ENCODE measurements around the gene AP4E1.
A peak's percentile ranks its signal among the peaks of the same experiment; 100 is the strongest.

AP4E1 gene

DNA sequence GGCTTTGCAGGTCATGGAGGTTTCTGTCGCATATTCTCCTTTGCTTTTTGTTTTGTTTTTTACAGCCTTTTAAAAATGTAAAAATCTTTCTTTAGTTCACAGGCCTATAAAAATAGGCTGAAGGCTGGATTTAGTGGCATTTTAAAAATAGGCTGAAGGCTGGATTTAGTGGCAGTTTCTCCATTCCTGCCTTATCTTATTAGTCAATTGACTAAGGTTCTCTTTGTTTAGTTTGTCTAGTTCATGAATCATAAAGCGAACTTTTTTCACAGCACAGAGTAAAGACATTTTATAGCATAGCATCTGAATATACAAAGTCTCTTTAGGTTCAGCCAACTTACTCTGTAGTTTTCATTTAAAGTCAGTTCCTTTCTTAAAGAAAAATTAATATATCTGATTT lies 31.4 kb downstream of the AP4E1 start:
- Histone ChIP-seq H3K36me3 (ENCODE audit: control insufficient read depth in 2 of 2, insufficient read depth in 1 of 2, low read length in 2 of 2) (peaks cover 0 to 9% of the 10 kb centered on the region in 2 experiments; a peak in 1 of 3 replicates), H3K4me1 (ENCODE audit: control insufficient read depth, insufficient read depth, low read length) (peaks cover 6% of the 10 kb centered on the region), H3K27ac (ENCODE audit: extremely low read depth, low read depth, low read length) (no peak overlapping the region), H3K9me3 (ENCODE audit: control insufficient read depth, insufficient read depth, low read depth, low read length) (no peaks in the 10 kb centered on the region), H3K4me3 (ENCODE audit: low read depth, low read length) (no peak overlapping the region)
- TF ChIP-seq, protein P1, sequence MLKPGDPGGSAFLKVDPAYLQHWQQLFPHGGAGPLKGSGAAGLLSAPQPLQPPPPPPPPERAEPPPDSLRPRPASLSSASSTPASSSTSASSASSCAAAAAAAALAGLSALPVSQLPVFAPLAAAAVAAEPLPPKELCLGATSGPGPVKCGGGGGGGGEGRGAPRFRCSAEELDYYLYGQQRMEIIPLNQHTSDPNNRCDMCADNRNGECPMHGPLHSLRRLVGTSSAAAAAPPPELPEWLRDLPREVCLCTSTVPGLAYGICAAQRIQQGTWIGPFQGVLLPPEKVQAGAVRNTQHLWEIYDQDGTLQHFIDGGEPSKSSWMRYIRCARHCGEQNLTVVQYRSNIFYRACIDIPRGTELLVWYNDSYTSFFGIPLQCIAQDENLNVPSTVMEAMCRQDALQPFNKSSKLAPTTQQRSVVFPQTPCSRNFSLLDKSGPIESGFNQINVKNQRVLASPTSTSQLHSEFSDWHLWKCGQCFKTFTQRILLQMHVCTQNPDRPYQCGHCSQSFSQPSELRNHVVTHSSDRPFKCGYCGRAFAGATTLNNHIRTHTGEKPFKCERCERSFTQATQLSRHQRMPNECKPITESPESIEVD (tag by site-specific recombination; IDR thresholded peaks at IDR 0.05): peak; percentile 42
- TF ChIP-seq ZNF341 (tag by site-specific recombination; IDR thresholded peaks at IDR 0.05; ENCODE audit: low read depth): no peak
- CTCF ChIA-PET: interaction anchor here (0.8 kb wide), 1 partner anchor 193 kb away, joined by 3 read pairs; no protein-coding TSS in a partner anchor
- POLR2A ChIA-PET: no interaction called here

DNA sequence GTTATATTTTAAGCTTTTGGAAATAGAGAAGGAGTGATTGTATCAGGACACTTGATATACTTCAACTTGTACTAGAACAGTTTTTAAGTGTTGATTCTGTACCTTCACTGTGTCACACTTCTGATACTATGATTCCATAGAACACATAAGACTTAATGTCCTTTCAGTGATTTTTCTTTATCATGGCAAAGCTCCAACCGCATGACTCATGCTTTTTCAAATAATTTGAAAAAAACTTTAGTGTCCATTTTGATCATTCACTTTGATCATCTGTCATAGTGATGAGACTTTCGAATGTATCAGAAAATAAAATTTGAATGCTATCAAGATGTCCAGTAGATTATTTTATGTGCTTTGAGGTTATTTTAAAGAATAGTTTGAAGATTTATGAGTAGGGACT lies 32.0 kb downstream of the AP4E1 start:
- H3K4me3 ChIP-seq (ENCODE audit: low read depth, low read length): no peak overlapping the region
- ChIA-PET POLR2A (no interaction called here), CTCF (no interaction called here)
- H3K27ac ChIP-seq (ENCODE audit: extremely low read depth, low read depth, low read length): no peak overlapping the region
- H3K4me1 ChIP-seq (ENCODE audit: control insufficient read depth, insufficient read depth, low read length): peaks cover 6% of the 10 kb centered on the region
- peaks cover 0 to 11% of the 10 kb centered on the region in 2 experiments; a peak in 1 of 3 replicates for H3K36me3 ChIP-seq (ENCODE audit: control insufficient read depth in 2 of 2, insufficient read depth in 1 of 2, low read length in 2 of 2)
- TF ChIP-seq, protein P2, sequence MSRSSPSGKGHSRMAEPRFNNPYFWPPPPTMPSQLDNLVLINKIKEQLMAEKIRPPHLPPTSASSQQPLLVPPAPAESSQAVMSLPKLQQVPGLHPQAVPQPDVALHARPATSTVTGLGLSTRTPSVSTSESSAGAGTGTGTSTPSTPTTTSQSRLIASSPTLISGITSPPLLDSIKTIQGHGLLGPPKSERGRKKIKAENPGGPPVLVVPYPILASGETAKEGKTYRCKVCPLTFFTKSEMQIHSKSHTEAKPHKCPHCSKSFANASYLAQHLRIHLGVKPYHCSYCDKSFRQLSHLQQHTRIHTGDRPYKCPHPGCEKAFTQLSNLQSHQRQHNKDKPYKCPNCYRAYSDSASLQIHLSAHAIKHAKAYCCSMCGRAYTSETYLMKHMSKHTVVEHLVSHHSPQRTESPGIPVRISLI (tag by site-specific recombination; IDR thresholded peaks at IDR 0.05): no peak
- TF ChIP-seq, protein P1 (tag by site-specific recombination; IDR thresholded peaks at IDR 0.05): 0 out of 2 replicates have a peak, but pooled peaks have one; percentile 8
- H3K9me3 ChIP-seq (ENCODE audit: control insufficient read depth, insufficient read depth, low read depth, low read length): no peaks in the 10 kb centered on the region

DNA sequence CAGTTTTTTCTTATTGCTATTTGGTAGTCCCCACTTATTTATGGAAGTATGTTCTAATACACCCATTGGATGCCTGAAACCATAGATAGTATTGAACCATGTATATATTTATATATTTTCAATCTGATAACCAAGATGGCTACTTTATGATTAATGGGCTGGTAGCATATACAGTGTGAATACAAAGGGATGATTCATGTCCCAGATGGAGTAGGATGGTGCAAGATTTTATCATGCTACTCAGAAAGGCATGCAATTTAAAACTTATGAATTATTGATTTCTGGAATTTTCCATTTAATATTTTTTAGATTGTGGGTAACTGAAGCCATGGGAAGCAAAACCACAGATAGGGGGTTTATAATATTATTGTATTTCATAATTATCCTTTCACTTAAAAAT lies 35.2 kb downstream of the AP4E1 start:
- no peak overlapping the region for H3K27ac ChIP-seq (ENCODE audit: extremely low read depth, low read depth, low read length)
- H3K4me3 ChIP-seq (ENCODE audit: low read depth, low read length): no peak overlapping the region
- ChIA-PET POLR2A (no interaction called here), CTCF (no interaction called here)
- H3K9me3 ChIP-seq (ENCODE audit: control insufficient read depth, insufficient read depth, low read depth, low read length): no peaks in the 10 kb centered on the region
- peaks cover 0 to 11% of the 10 kb centered on the region in 2 experiments; a peak in 1 of 3 replicates for H3K36me3 ChIP-seq (ENCODE audit: control insufficient read depth in 2 of 2, insufficient read depth in 1 of 2, low read length in 2 of 2)
- H3K4me1 ChIP-seq (ENCODE audit: control insufficient read depth, insufficient read depth, low read length): peaks cover 6% of the 10 kb centered on the region
- TF ChIP-seq ZNF776 (tag by site-specific recombination; IDR thresholded peaks at IDR 0.05; ENCODE audit: borderline replicate concordance): no peak
- TF ChIP-seq ZNF544 (tag by site-specific recombination; IDR thresholded peaks at IDR 0.05): no peak
- TF ChIP-seq SP7 (tag by site-specific recombination; IDR thresholded peaks at IDR 0.05): no peak
- TF ChIP-seq ZNF114 (tag by site-specific recombination; IDR thresholded peaks at IDR 0.05): no peak
- TF ChIP-seq ZNF416 (tag by site-specific recombination; IDR thresholded peaks at IDR 0.05): no peak
- TF ChIP-seq MEIS1 (CRISPR knock-in tag; IDR thresholded peaks at IDR 0.05; ENCODE audit: borderline replicate concordance): no peak
- TF ChIP-seq ZNF777 (tag by site-specific recombination; IDR thresholded peaks at IDR 0.05; ENCODE audit: borderline replicate concordance): no peak
- no peak for TF ChIP-seq HOXD13 (CRISPR knock-in tag; IDR thresholded peaks at IDR 0.05; ENCODE audit: borderline replicate concordance)
- TF ChIP-seq, protein P3, sequence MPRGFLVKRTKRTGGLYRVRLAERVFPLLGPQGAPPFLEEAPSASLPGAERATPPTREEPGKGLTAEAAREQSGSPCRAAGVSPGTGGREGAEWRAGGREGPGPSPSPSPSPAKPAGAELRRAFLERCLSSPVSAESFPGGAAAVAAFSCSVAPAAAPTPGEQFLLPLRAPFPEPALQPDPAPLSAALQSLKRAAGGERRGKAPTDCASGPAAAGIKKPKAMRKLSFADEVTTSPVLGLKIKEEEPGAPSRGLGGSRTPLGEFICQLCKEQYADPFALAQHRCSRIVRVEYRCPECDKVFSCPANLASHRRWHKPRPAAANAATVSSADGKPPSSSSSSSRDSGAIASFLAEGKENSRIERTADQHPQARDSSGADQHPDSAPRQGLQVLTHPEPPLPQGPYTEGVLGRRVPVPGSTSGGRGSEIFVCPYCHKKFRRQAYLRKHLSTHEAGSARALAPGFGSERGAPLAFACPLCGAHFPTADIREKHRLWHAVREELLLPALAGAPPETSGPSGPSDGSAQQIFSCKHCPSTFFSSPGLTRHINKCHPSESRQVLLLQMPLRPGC (tag by site-specific recombination; IDR thresholded peaks at IDR 0.05): no peak
- TF ChIP-seq, protein P4, sequence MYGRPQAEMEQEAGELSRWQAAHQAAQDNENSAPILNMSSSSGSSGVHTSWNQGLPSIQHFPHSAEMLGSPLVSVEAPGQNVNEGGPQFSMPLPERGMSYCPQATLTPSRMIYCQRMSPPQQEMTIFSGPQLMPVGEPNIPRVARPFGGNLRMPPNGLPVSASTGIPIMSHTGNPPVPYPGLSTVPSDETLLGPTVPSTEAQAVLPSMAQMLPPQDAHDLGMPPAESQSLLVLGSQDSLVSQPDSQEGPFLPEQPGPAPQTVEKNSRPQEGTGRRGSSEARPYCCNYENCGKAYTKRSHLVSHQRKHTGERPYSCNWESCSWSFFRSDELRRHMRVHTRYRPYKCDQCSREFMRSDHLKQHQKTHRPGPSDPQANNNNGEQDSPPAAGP (tag by site-specific recombination; IDR thresholded peaks at IDR 0.05): no peak
- no peak for TF ChIP-seq SCRT1 (tag by site-specific recombination; IDR thresholded peaks at IDR 0.05; ENCODE audit: borderline replicate concordance)
- no peak for TF ChIP-seq ZSCAN16 (tag by site-specific recombination; IDR thresholded peaks at IDR 0.05)
- TF ChIP-seq ZNF433 (tag by site-specific recombination; IDR thresholded peaks at IDR 0.05; ENCODE audit: low read depth): no peak
- no peak for TF ChIP-seq ZNF341 (tag by site-specific recombination; IDR thresholded peaks at IDR 0.05; ENCODE audit: low read depth)
- TF ChIP-seq, protein P5, sequence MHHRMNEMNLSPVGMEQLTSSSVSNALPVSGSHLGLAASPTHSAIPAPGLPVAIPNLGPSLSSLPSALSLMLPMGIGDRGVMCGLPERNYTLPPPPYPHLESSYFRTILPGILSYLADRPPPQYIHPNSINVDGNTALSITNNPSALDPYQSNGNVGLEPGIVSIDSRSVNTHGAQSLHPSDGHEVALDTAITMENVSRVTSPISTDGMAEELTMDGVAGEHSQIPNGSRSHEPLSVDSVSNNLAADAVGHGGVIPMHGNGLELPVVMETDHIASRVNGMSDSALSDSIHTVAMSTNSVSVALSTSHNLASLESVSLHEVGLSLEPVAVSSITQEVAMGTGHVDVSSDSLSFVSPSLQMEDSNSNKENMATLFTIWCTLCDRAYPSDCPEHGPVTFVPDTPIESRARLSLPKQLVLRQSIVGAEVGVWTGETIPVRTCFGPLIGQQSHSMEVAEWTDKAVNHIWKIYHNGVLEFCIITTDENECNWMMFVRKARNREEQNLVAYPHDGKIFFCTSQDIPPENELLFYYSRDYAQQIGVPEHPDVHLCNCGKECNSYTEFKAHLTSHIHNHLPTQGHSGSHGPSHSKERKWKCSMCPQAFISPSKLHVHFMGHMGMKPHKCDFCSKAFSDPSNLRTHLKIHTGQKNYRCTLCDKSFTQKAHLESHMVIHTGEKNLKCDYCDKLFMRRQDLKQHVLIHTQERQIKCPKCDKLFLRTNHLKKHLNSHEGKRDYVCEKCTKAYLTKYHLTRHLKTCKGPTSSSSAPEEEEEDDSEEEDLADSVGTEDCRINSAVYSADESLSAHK (tag by site-specific recombination; IDR thresholded peaks at IDR 0.05): no peak
- no peak for TF ChIP-seq ZNF677 (tag by site-specific recombination; IDR thresholded peaks at IDR 0.05)
